ENCODE data around the gene OSGIN1.

DNA sequence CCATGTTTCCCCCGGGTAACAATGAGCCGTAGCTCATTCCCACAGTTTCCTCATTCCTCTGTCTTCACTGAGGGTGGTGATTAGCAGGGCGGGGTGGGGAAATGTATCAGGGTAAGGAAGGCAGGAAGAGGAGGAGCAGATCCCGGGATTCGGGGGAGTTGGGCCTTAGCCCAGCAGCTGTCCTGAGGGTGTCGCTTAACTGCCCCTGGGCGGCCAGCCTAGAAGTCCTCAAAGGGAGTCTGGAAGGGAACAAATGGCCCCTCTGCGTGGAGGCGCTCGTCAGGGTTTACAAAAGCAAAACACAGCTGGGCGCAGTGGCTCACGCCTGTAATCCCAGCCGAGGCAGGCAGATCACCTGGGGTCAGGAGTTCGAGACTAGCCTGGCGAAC, 39.8 kb upstream of the OSGIN1 start:
- TF ChIP-seq POLR2A (IDR thresholded peaks at IDR 0.05), result no peak
- TF ChIP-seq, protein P1, sequence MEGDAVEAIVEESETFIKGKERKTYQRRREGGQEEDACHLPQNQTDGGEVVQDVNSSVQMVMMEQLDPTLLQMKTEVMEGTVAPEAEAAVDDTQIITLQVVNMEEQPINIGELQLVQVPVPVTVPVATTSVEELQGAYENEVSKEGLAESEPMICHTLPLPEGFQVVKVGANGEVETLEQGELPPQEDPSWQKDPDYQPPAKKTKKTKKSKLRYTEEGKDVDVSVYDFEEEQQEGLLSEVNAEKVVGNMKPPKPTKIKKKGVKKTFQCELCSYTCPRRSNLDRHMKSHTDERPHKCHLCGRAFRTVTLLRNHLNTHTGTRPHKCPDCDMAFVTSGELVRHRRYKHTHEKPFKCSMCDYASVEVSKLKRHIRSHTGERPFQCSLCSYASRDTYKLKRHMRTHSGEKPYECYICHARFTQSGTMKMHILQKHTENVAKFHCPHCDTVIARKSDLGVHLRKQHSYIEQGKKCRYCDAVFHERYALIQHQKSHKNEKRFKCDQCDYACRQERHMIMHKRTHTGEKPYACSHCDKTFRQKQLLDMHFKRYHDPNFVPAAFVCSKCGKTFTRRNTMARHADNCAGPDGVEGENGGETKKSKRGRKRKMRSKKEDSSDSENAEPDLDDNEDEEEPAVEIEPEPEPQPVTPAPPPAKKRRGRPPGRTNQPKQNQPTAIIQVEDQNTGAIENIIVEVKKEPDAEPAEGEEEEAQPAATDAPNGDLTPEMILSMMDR (IDR thresholded peaks at IDR 0.05), result no peak
